ENCODE results near the gene AGMO. TPM values are rescaled to one million over a fixed set of nuclear protein-coding genes. Genes with fewer than 3 reads are reported as not detected.

The AGMO gene
- total RNA-seq, 3 donors from 2014 or later = 1.4 to 4.3 (median 1.6) TPM

DNA sequence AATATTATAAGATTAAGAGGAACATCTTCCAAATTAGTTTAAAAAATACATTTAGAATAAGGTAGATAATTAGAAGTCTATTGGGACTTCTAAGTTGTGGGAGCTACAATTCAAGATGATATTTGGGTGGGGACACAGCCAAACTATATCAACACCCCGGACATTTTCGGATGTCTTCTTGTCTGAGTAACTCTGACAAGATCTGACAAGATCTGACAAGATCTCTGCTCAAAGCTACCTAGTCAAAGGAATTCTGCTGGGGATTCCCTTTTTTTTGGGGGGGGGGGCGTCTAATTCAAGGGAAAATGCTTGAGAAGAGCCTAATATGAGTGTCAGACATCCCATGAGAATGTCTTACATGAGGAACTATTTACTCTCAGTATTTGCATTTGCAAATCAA is 5.2 kb upstream of the AGMO start:
- H3K9me3 ChIP-seq = no peaks in the 10 kb centered on the region
- no peaks in the 10 kb centered on the region for H3K4me1 ChIP-seq
- intact Hi-C loops (cut with DNase I; ENCODE audit: low total_unique reads) = no loop called here
- no peak for DNase-seq (ENCODE audit: low spot score in 2 of 2)
- no peaks in the 10 kb centered on the region for H3K36me3 ChIP-seq
- no peaks in the 10 kb centered on the region for H3K27me3 ChIP-seq
- no peak overlapping the region for H3K4me3 ChIP-seq
- H3K27ac ChIP-seq = no peak overlapping the region
- TF ChIP-seq POLR2AphosphoS5 (IDR thresholded peaks at IDR 0.05) (no peak), POLR2A (IDR thresholded peaks at IDR 0.05) (no peak)
- TF ChIP-seq, protein P1, sequence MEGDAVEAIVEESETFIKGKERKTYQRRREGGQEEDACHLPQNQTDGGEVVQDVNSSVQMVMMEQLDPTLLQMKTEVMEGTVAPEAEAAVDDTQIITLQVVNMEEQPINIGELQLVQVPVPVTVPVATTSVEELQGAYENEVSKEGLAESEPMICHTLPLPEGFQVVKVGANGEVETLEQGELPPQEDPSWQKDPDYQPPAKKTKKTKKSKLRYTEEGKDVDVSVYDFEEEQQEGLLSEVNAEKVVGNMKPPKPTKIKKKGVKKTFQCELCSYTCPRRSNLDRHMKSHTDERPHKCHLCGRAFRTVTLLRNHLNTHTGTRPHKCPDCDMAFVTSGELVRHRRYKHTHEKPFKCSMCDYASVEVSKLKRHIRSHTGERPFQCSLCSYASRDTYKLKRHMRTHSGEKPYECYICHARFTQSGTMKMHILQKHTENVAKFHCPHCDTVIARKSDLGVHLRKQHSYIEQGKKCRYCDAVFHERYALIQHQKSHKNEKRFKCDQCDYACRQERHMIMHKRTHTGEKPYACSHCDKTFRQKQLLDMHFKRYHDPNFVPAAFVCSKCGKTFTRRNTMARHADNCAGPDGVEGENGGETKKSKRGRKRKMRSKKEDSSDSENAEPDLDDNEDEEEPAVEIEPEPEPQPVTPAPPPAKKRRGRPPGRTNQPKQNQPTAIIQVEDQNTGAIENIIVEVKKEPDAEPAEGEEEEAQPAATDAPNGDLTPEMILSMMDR (IDR thresholded peaks at IDR 0.05) = no peak

DNA sequence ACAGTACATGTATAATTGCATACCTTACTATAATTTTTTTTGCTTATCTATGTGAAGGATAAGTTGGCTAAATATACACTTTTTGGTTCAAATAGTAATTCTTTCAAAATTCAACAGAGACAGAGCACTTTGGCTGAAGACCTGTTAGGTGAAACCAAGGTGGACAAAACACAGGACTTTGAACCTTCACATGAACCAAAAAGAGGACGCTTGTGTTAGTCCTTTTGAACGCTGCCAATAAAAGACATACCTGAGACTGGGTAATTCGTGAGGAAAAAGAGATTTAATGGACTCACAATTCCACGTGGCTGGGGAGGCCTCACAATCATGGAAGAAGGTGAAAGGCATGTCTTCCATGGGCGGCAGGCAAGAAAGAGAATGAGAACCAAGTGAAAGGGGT is 4.7 kb upstream of the AGMO start:
- no peak for DNase-seq (ENCODE audit: low spot score in 2 of 2)
- H3K27ac ChIP-seq = no peak overlapping the region
- TF ChIP-seq, protein P1 (IDR thresholded peaks at IDR 0.05) = no peak
- TF ChIP-seq POLR2A (IDR thresholded peaks at IDR 0.05) (no peak), POLR2AphosphoS5 (IDR thresholded peaks at IDR 0.05) (no peak)

DNA sequence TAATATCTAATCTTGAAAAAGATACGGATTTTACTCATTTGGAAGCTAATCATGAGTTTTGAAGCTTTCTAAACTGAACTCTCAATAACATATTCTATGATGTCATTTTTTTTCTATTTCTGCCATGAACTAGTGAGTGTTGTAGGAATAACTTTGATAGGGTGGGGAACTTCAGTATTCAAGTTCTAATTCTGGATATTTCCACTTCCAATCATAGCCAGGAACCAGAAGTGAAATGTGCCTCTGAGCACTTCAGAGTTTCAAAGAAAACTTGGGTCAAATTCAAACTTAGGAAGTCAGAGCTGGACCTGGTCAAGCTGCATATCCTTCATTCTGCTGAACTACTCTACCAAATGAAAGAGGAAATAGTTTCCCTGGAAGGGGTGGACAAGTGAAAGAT is 847 bp downstream of the AGMO start:
- no peaks in the 10 kb centered on the region for H3K9me3 ChIP-seq
- peak overlapping the region in 1 of 2 donors; percentile 39 for H3K27ac ChIP-seq
- H3K4me1 ChIP-seq = no peaks in the 10 kb centered on the region
- TF ChIP-seq, protein P1 (IDR thresholded peaks at IDR 0.05) = no peak
- TF ChIP-seq POLR2A (IDR thresholded peaks at IDR 0.05) (no peak), POLR2AphosphoS5 (IDR thresholded peaks at IDR 0.05) (no peak)
- no peaks in the 10 kb centered on the region for H3K36me3 ChIP-seq
- intact Hi-C loops (cut with DNase I; ENCODE audit: low total_unique reads) = no loop called here
- no peaks in the 10 kb centered on the region for H3K27me3 ChIP-seq
- H3K4me3 ChIP-seq = peak overlapping the region in 1 of 3 donors; percentile 17
- no peak for DNase-seq (ENCODE audit: low spot score in 2 of 2)

More for the DNA sequence above, 4.7 kb upstream of the AGMO start:
- intact Hi-C loops (cut with DNase I; ENCODE audit: low total_unique reads) = no loop called here
- no peaks in the 10 kb centered on the region for H3K27me3 ChIP-seq
- H3K9me3 ChIP-seq = no peaks in the 10 kb centered on the region
- no peaks in the 10 kb centered on the region for H3K36me3 ChIP-seq
- H3K4me1 ChIP-seq = no peaks in the 10 kb centered on the region
- no peak overlapping the region for H3K4me3 ChIP-seq

DNA sequence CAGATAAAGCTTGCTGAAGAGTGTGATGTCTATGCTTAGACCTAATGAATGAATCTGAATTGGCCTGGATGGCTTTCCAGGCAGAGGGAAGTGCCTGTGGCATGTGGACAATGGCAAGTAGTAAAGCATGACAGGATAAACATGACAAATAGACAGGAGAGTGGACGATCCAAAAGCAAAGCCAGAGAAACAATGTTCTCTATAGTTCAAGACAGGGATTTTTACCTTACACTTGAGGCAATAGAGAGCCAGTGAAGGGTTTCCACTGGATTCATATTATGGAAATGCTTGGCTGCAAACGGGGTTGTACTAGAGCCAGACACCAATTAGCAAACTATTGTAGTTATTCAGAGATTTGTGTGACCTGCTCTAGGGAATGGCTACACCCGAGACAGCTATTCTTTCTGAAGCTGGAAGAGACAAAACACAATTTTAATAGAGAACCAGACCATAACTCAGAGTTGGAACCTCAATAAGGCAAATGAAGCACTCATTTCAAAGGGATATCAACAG is 2.3 kb downstream of the AGMO start:
- Histone ChIP-seq H3K4me1 (no peaks in the 10 kb centered on the region), H3K27me3 (no peaks in the 10 kb centered on the region), H3K27ac (peak overlapping the region in 1 of 2 donors; percentile 66), H3K9me3 (no peaks in the 10 kb centered on the region), H3K36me3 (no peaks in the 10 kb centered on the region), H3K4me3 (no peak overlapping the region)
- no peak for DNase-seq (ENCODE audit: low spot score in 2 of 2)
- intact Hi-C loops (cut with DNase I; ENCODE audit: low total_unique reads) = no loop called here
- TF ChIP-seq POLR2A (IDR thresholded peaks at IDR 0.05) = no peak
- TF ChIP-seq, protein P1 (IDR thresholded peaks at IDR 0.05) = no peak
- TF ChIP-seq POLR2AphosphoS5 (IDR thresholded peaks at IDR 0.05) = no peak

DNA sequence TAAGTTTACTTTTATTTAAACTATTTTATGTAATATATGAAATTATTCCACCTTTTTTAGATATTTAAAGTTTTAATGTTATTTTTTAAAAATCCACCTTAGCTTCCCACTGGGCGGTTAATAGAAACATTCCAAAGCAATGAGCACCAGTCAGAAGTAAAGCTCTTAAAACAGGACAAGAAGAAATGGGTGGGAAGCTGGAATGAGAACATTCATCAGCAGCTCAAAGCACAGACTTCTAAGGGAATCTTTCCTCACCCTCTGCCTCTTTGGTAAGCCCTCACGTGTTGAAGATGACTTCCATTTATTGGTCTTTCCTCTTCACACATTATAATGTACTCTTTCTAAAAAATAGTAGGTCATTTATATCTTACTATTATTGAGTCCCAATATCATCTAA is 3.1 kb downstream of the AGMO start:
- no peak for DNase-seq (ENCODE audit: low spot score in 2 of 2)
- no peaks in the 10 kb centered on the region for H3K4me1 ChIP-seq
- H3K27me3 ChIP-seq = no peaks in the 10 kb centered on the region
- TF ChIP-seq POLR2AphosphoS5 (IDR thresholded peaks at IDR 0.05) = no peak
- H3K36me3 ChIP-seq = no peaks in the 10 kb centered on the region
- H3K27ac ChIP-seq = no peak overlapping the region
- H3K4me3 ChIP-seq = no peak overlapping the region
- H3K9me3 ChIP-seq = no peaks in the 10 kb centered on the region
- intact Hi-C loops (cut with DNase I; ENCODE audit: low total_unique reads) = no loop called here

DNA sequence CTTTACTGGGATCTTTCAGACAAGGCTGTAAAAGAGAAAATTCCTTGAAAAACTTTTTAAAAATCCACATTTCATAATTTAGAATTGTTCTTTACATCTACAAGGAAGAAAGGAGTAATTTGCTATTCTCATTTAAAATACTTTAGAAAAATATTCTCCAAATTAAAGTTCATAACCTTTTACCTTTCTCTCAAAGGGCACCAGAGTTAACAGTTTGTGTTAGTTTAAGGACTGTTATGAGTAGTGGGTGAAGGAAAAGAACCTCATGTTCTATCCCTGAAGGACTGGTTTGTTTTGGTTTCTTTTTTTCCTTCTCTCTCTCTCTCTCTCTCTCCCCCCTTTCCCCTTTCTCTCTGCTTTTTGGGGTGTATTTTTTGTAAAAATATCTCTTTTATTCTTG is 4.1 kb downstream of the AGMO start:
- TF ChIP-seq POLR2AphosphoS5 (IDR thresholded peaks at IDR 0.05) (no peak), POLR2A (IDR thresholded peaks at IDR 0.05) (no peak)
- TF ChIP-seq, protein P1 (IDR thresholded peaks at IDR 0.05) = no peak
- Histone ChIP-seq H3K27me3 (no peaks in the 10 kb centered on the region), H3K36me3 (no peaks in the 10 kb centered on the region), H3K4me3 (no peak overlapping the region), H3K4me1 (no peaks in the 10 kb centered on the region), H3K9me3 (no peaks in the 10 kb centered on the region), H3K27ac (no peak overlapping the region)
- intact Hi-C loops (cut with DNase I; ENCODE audit: low total_unique reads) = no loop called here
- no peak for DNase-seq (ENCODE audit: low spot score in 2 of 2)

All from breast epithelium (tissue), 4 donors.